Measurements from ENCODE around the gene SPATA45.

- no peak for TF ChIP-seq CTCF (IDR thresholded peaks at IDR 0.05; ENCODE audit: low read depth, low read length)
- TF ChIP-seq EZH2phosphoT487 (IDR thresholded peaks at IDR 0.05; ENCODE audit: low read depth) = no peak
Measured at GRCh38 chr1:212853658-212854057, 6.2 kb upstream of the SPATA45 start.
